Measurements from ENCODE around the gene NUDCD3.

GRCh38 chr7:44334734-44335097, 155.7 kb downstream of the NUDCD3 start:
- TF ChIP-seq CTCF (IDR thresholded peaks at IDR 0.05; ENCODE audit: insufficient read depth, low read length, poor library complexity, severe bottlenecking) (no peak), EZH2phosphoT487 (conservative IDR thresholded peaks at IDR 0.05; ENCODE audit: low read length) (no peak)

Measured in SU-DHL-6 (cell line).